Lung (tissue), 12 donors: ENCODE measurements around the gene SYNDIG1L. TPM values are rescaled to one million over a fixed set of nuclear protein-coding genes. Genes with fewer than 3 reads are reported as not detected.

Experiments used
- ATAC-seq: fragments of 200-7000 bp; cut with Tn5 transposase; one replicate; pipeline ENCODE4 v1.9.1; 2020; ENCODE audit warnings: moderate number of reproducible peaks; ENCODE audit not compliant: insufficient read depth, low FRiP score
- DNase-seq, 3 donors: peaks; one replicate each; pipeline ENCODE4 v3.0.0-alpha.2; 2013 to 2017
- H3K27ac ChIP-seq, 2 donors: one replicate each; pipeline ENCODE4 v1.5.1; 2013; ENCODE audit warnings: mild to moderate bottlenecking in 2 of 2, moderate library complexity in 2 of 2, control low read depth in 1 of 2, inconsistent platforms in 1 of 2, low read depth in 1 of 2, low read length in 1 of 2
- H3K27me3 ChIP-seq, 3 donors: one replicate each; pipeline ENCODE4 v1.5.1; 2013; ENCODE audit warnings: low read length in 2 of 3; ENCODE audit not compliant: control insufficient read depth in 3 of 3, insufficient read depth in 3 of 3
- H3K36me3 ChIP-seq, 4 donors: one replicate each; pipeline ENCODE4 v1.5.1; 2013; ENCODE audit warnings: low read length in 4 of 4, mild to moderate bottlenecking in 1 of 4, moderate library complexity in 1 of 4; ENCODE audit not compliant: control insufficient read depth in 4 of 4, insufficient read depth in 4 of 4
- H3K4me1 ChIP-seq, 5 donors: one replicate each; pipeline ENCODE4 v1.5.1; 2013; ENCODE audit warnings: low read length in 5 of 5, mild to moderate bottlenecking in 2 of 5, moderate library complexity in 1 of 5; ENCODE audit not compliant: control insufficient read depth in 5 of 5, insufficient read depth in 5 of 5
- H3K4me3 ChIP-seq: one replicate; pipeline ENCODE4 v1.5.1; 2013; ENCODE audit warnings: mild to moderate bottlenecking, control low read depth, moderate library complexity
- H3K9ac ChIP-seq, 2 donors: one replicate each; pipeline ENCODE4 v1.5.1; 2013; ENCODE audit warnings: low read length in 2 of 2, control low read depth in 1 of 2; ENCODE audit not compliant: insufficient read depth in 1 of 2
- H3K9me3 ChIP-seq, 4 donors: one replicate each; pipeline ENCODE4 v1.5.1; 2013; ENCODE audit warnings: low read length in 3 of 4, mild to moderate bottlenecking in 1 of 4, moderate library complexity in 1 of 4; ENCODE audit not compliant: control insufficient read depth in 4 of 4, insufficient read depth in 3 of 4
- CTCF ChIP-seq: IDR thresholded peaks from 2 replicates; pipeline ENCODE4 v1.5.1; 2012; ENCODE audit warnings: mild to moderate bottlenecking; ENCODE audit errors: control extremely low read depth, extremely low read depth
- WGBS, 2 donors: extraction: QIAGEN DNeasy Blood & Tissue Kit; methylation state at CpG; one replicate each; pipeline ENCODE4 v1.1.7; 2013; 5-methylcytosine and 5-hydroxymethylcytosine counted together
- polyA plus RNA-seq, 2 donors: library from polyadenylated mRNA; stranded (reverse); fragments of 200-250 nt; gene quantifications; one replicate each; pipeline ENCODE4 v1.2.1, GENCODE V29; 2013
- total RNA-seq, 2 donors: library from RNA; depleted of rRNA in 1 of 2; stranded (reverse); fragments of >200 nt in 1 of 2; gene quantifications; one replicate each; pipeline ENCODE4 v1.2.1, GENCODE V29; 2014 to 2021
- donor health status: control.
- donor health status: control.
- donor health status: Bipolar disorder and iron deficiency.
- donor health status: healthy.
- donor health status: DM: yes; HTN: yes; CAD: no.

The SYNDIG1L gene
- total and polyA plus RNA-seq, 4 donors: 0.39 to 1.2 (median 0.94) TPM

GRCh38 chr14:74469548-74470518 is 43.8 kb upstream of the SYNDIG1L start:
- H3K27me3 ChIP-seq: no peaks in the 10 kb centered on the region
- H3K9ac ChIP-seq: no peak overlapping the region
- H3K27ac ChIP-seq: no peak overlapping the region
- no peak for ATAC-seq
- no peak overlapping the region for H3K4me3 ChIP-seq
- H3K36me3 ChIP-seq: peaks cover 0 to 12% (median 3%) of the 10 kb centered on the region in 4 donors
- no peaks in the 10 kb centered on the region for H3K9me3 ChIP-seq
- DNase-seq: no peak
- WGBS, 2 donors: 57 to 81% methylated on average over 7 of the region's 7 CpGs
- no peak for TF ChIP-seq CTCF
- peaks cover 0 to 11% (median 0%) of the 10 kb centered on the region in 5 donors for H3K4me1 ChIP-seq

DNA sequence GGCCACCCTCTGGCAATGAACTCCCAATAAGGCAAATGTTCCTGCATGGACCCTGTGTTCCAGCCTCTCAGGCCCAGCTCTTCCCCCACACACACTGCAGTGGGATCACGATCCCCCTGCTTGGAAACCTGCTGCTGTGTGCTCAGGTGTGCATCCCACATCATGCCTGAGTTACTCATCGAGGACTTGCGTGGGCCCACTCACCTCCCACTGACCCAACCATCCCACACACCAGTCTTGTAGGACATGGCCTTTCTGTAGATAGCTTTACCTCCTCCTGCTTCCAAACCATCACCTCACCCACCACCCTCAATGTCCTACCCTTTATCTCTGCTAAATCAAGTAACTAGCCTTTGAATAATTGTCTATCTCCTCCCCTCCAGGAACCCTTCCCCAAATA is 42.5 kb upstream of the SYNDIG1L start:
- Histone ChIP-seq H3K27me3 (no peaks in the 10 kb centered on the region), H3K27ac (no peak overlapping the region), H3K4me1 (peaks cover 0 to 11% (median 0%) of the 10 kb centered on the region in 5 donors), H3K9me3 (no peaks in the 10 kb centered on the region), H3K9ac (no peak overlapping the region), H3K36me3 (peaks cover 0 to 9% (median under 1%) of the 10 kb centered on the region in 4 donors), H3K4me3 (no peak overlapping the region)
- DNase-seq (no peak), ATAC-seq (no peak)
- no peak for TF ChIP-seq CTCF
- WGBS, 2 donors: 95 to 96% methylated on average over 3 of the region's 3 CpGs

DNA sequence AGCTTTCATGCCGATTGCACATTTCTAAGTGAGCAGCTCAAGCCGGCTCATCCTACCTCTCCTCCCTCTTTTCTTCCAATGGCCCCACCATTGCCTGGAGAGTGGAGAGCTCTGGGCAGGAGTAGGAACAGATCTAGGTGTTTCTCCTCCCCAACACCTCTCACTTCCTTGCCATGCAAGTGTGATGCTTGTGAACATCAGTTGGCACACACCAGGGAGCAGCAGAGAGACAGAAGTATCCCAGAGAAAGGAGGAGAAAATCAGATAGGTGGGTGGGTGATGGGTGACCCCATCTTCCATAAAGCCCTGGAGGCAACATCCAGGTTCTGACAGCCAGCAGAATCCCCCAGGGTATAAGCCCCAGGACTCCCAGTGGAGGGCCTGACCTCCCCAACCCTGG is 39.3 kb upstream of the SYNDIG1L start:
- H3K27ac ChIP-seq: no peak overlapping the region
- no peak overlapping the region for H3K9ac ChIP-seq
- peaks cover 0 to 7% (median 0%) of the 10 kb centered on the region in 4 donors for H3K36me3 ChIP-seq
- H3K4me3 ChIP-seq: no peak overlapping the region
- 89 to 95% methylated on average over 2 of the region's 2 CpGs for WGBS, 2 donors
- DNase-seq (no peak), ATAC-seq (no peak)
- TF ChIP-seq CTCF: no peak
- peaks cover 0 to 1% (median 0%) of the 10 kb centered on the region in 4 donors for H3K9me3 ChIP-seq
- H3K27me3 ChIP-seq: no peaks in the 10 kb centered on the region
- H3K4me1 ChIP-seq: peaks cover 0 to 13% (median 0%) of the 10 kb centered on the region in 5 donors
